ENCODE measurements around the gene PDLIM5. TPM values are rescaled to one million over a fixed set of nuclear protein-coding genes. Genes with fewer than 3 reads are reported as not detected.

Gene PDLIM5
- total and polyA plus RNA-seq, 4 experiments from 2014 or later = 37.4 to 57.5 (median 44.6) TPM

DNA sequence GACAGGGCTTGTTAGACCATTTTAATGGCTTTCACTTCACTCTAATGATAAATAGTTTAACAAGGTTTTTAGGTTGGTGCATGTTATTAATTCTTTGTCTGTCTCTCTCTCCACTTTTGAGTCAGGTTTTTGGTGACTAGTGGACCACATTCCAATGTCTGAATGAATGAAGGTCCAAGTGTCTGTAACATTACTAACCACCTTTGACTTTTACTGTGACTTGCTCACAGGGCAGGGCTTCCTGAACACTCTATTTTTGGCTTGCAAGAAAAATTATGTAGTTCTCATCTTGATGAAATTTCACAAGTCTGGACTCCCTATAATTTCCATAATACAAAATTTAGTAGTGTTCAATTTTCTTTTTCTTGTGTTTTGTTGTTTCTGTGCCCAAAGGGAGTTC lies 227.2 kb downstream of the PDLIM5 start:
- CTCF ChIA-PET (ENCODE audit: partially characterized antibody) = no interaction called here

DNA sequence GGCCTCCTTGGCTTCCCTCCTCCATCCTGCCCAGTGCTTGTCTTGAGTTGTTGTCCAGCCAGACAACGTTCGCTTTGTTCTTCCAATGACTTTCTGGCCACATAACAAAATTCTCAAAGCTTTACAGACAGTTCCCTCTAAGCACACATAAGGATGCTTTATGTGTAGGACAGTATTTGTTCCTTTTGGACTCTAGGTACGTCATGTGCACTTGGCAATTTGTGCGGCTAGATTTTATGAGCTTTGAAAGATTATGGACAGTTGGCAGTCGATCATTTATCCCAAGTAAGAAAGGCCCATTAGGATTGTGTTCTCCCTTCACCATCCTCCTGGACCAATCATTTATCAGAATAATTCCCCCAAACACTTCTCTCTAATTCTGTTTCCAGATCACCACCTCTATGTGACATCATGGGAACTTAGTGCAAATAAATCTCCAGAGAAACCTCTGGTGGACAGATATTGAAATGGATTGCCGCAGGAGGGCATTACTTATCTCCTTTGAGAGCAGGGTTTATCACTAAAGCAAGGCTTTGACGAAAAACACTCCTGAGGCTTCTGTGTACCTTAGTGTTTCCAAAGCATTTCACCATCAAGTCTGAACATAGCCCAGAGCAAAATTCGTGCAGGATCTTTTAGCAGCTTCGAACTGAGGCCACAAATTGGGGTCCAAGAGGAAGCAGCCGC lies 228.6 kb downstream of the PDLIM5 start:
- Mint-ChIP-seq H3K4me1 (no peaks in the 10 kb centered on the region), H3K27ac (no peak overlapping the region), H3K4me3 (no peak overlapping the region), H3K36me3 (no peaks in the 10 kb centered on the region), H3K27me3 (peaks cover 0 to 4% of the 10 kb centered on the region in 2 donors), H3K9me3 (peaks cover 0 to 3% (median 0%) of the 10 kb centered on the region in 8 donors)
- Histone ChIP-seq H3K27ac (ENCODE audit: low read depth, low read length) (no peak overlapping the region), H3K9me3 (ENCODE audit: control insufficient read depth in 1 of 2, low read length in 2 of 2) (no peaks in the 10 kb centered on the region), H3K27me3 (ENCODE audit: insufficient read depth, low read length) (no peaks in the 10 kb centered on the region), H3K36me3 (ENCODE audit: insufficient read depth, low read length) (no peaks in the 10 kb centered on the region), H3K4me3 (ENCODE audit: low read length in 2 of 2) (no peak overlapping the region), H3K4me1 (ENCODE audit: insufficient read depth, low read length) (no peaks in the 10 kb centered on the region)
- POLR2A ChIA-PET (ENCODE audit: partially characterized antibody) = no interaction called here
- CTCF ChIA-PET (ENCODE audit: partially characterized antibody) = interaction anchor here (0.6 kb wide), 1 partner anchor 59 kb away, joined by 3 read pairs; no protein-coding TSS in a partner anchor
- no peak for DNase-seq
- intact Hi-C loops (cut with micrococcal nuclease) = no loop called here

More for the DNA sequence above, 227.2 kb downstream of the PDLIM5 start:
- Mint-ChIP-seq H3K4me1 (no peaks in the 10 kb centered on the region), H3K27ac (no peak overlapping the region), H3K9me3 (peaks cover 0 to 3% (median 0%) of the 10 kb centered on the region in 8 donors), H3K27me3 (peaks cover 0 to 4% of the 10 kb centered on the region in 2 donors), H3K4me3 (no peak overlapping the region), H3K36me3 (no peaks in the 10 kb centered on the region)
- H3K4me3 ChIP-seq (ENCODE audit: low read length in 2 of 2) = no peak overlapping the region
- no peaks in the 10 kb centered on the region for H3K9me3 ChIP-seq (ENCODE audit: control insufficient read depth in 1 of 2, low read length in 2 of 2)
- no peak for DNase-seq
- POLR2A ChIA-PET (ENCODE audit: partially characterized antibody) = no interaction called here
- intact Hi-C loops (cut with micrococcal nuclease) = no loop called here
- H3K27ac ChIP-seq (ENCODE audit: low read depth, low read length) = no peak overlapping the region
- no peaks in the 10 kb centered on the region for H3K4me1 ChIP-seq (ENCODE audit: insufficient read depth, low read length)
- H3K27me3 ChIP-seq (ENCODE audit: insufficient read depth, low read length) = no peaks in the 10 kb centered on the region
- H3K36me3 ChIP-seq (ENCODE audit: insufficient read depth, low read length) = no peaks in the 10 kb centered on the region

DNA sequence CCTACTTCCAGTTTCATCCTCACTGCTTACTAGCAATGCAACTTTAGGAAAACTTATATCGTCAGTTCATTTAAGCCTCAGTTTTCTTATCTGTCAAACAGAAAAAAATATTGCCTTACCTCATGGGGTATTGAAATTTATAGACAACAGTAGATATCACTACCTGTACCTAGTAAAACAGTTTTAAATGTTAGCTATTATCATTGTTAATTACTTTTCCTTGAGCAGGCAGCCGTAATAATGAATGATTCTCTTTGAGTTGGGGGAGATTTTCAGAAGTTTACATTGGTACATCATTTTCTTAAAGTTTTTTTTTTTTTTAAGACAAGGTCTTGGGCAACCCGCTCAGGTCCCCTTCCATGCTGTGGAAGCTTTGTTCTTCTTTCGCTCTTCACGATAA lies 234.3 kb downstream of the PDLIM5 start:
- intact Hi-C loops (cut with micrococcal nuclease) = no loop called here
- CTCF ChIA-PET (ENCODE audit: partially characterized antibody) = no interaction called here
- Histone ChIP-seq H3K27me3 (ENCODE audit: insufficient read depth, low read length) (no peaks in the 10 kb centered on the region), H3K4me1 (ENCODE audit: insufficient read depth, low read length) (no peaks in the 10 kb centered on the region), H3K36me3 (ENCODE audit: insufficient read depth, low read length) (no peaks in the 10 kb centered on the region), H3K9me3 (ENCODE audit: control insufficient read depth in 1 of 2, low read length in 2 of 2) (no peaks in the 10 kb centered on the region), H3K4me3 (ENCODE audit: low read length in 2 of 2) (no peak overlapping the region), H3K27ac (ENCODE audit: low read depth, low read length) (no peak overlapping the region)
- POLR2A ChIA-PET (ENCODE audit: partially characterized antibody) = no interaction called here
- Mint-ChIP-seq H3K36me3 (no peaks in the 10 kb centered on the region), H3K27me3 (no peaks in the 10 kb centered on the region), H3K27ac (no peak overlapping the region), H3K4me1 (no peaks in the 10 kb centered on the region), H3K4me3 (no peak overlapping the region), H3K9me3 (no peaks in the 10 kb centered on the region)
- DNase-seq = no peak

DNA sequence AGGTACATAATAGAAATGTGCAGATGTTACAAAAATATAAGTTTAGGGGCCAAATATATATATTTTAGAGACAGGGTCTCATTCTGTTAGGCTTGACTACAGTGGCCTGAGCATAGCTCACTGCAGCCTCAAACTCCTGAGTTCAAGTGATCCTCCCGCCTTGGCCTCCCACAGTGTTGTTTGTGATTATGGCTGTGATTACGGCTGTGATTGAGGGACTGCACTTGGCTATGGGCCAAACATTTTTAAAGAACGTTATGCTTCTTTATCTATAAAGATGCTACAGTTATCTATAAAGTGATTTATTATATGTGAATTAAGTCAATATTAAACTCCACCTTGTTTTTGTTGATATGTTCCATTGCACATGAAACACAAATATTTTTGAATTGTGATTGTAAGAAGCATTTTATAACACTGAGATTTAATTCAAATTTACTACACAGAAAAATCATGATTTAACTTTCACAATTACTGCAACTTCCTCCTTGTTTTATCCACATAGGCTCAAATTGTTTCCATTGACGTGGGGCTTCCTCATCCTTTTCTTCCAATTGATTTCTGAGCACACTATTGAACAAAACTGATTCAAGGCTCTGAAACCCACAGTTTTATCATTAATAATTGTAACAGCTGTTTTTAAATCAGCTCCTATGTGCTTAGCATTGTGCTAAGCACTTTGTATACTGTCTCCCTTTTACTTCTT lies 237.6 kb downstream of the PDLIM5 start:
- H3K4me1 Mint-ChIP-seq = no peaks in the 10 kb centered on the region
- DNase-seq = no peak
- ChIA-PET POLR2A (ENCODE audit: partially characterized antibody) (no interaction called here), CTCF (ENCODE audit: partially characterized antibody) (no interaction called here)
- no peak overlapping the region for H3K4me3 ChIP-seq (ENCODE audit: low read length in 2 of 2)
- H3K9me3 ChIP-seq (ENCODE audit: control insufficient read depth in 1 of 2, low read length in 2 of 2) = no peaks in the 10 kb centered on the region
- no peaks in the 10 kb centered on the region for H3K27me3 ChIP-seq (ENCODE audit: insufficient read depth, low read length)
- no peaks in the 10 kb centered on the region for H3K4me1 ChIP-seq (ENCODE audit: insufficient read depth, low read length)
- no peaks in the 10 kb centered on the region for H3K36me3 ChIP-seq (ENCODE audit: insufficient read depth, low read length)
- intact Hi-C loops (cut with micrococcal nuclease) = no loop called here
- no peaks in the 10 kb centered on the region for H3K9me3 Mint-ChIP-seq
- H3K27ac ChIP-seq (ENCODE audit: low read depth, low read length) = no peak overlapping the region
- H3K27ac Mint-ChIP-seq = no peak overlapping the region
- H3K4me3 Mint-ChIP-seq = no peak overlapping the region
- no peaks in the 10 kb centered on the region for H3K27me3 Mint-ChIP-seq
- no peaks in the 10 kb centered on the region for H3K36me3 Mint-ChIP-seq

DNA sequence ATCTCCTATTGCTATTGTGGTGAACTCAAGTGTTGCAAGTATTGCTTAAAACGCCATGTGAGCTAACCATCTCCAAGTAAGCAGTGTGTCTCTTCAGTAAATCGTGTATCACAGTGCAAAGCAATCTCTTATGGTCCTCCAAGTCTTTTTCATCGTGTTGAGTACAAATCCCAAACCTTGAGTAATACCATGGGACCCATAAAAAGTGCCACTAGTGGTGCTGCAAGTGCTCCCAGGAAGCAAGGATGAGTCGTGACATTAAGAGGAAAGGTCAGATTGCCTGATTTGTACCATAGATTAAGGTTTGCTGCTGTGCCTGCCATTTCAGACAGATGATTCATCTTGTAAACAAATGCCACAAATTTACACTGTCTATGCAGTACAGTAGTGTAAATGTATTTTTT lies 239.1 kb downstream of the PDLIM5 start:
- H3K4me1 Mint-ChIP-seq = no peaks in the 10 kb centered on the region
- ChIA-PET CTCF (ENCODE audit: partially characterized antibody) (no interaction called here), POLR2A (ENCODE audit: partially characterized antibody) (no interaction called here)
- no peak overlapping the region for H3K27ac Mint-ChIP-seq
- intact Hi-C loops (cut with micrococcal nuclease) = no loop called here
- H3K4me1 ChIP-seq (ENCODE audit: insufficient read depth, low read length) = no peaks in the 10 kb centered on the region
- H3K4me3 ChIP-seq (ENCODE audit: low read length in 2 of 2) = no peak overlapping the region
- no peaks in the 10 kb centered on the region for H3K27me3 Mint-ChIP-seq
- no peaks in the 10 kb centered on the region for H3K9me3 Mint-ChIP-seq
- no peak for DNase-seq
- H3K4me3 Mint-ChIP-seq = no peak overlapping the region
- no peaks in the 10 kb centered on the region for H3K36me3 ChIP-seq (ENCODE audit: insufficient read depth, low read length)
- no peaks in the 10 kb centered on the region for H3K36me3 Mint-ChIP-seq
- no peak overlapping the region for H3K27ac ChIP-seq (ENCODE audit: low read depth, low read length)
- H3K27me3 ChIP-seq (ENCODE audit: insufficient read depth, low read length) = no peaks in the 10 kb centered on the region
- H3K9me3 ChIP-seq (ENCODE audit: control insufficient read depth in 1 of 2, low read length in 2 of 2) = no peaks in the 10 kb centered on the region

DNA sequence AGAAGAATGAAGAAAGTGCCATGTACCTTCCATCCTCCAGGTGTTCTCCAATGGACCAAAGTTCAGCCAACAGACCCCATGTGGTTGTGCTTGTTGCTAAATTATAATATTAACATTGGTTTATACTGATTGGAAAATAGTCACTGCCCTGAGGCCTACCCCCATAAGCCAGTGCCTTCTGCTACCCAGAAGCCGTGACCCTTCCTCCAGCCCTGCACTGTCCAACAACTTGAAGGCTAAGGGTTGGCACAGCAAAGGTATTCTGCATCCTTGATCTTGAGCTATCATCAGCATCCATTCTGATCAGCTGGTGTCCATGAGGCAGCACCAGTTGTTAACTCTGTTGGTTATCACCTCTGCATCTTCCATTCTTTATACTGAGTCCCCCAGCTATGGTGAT lies 239.8 kb downstream of the PDLIM5 start:
- no peaks in the 10 kb centered on the region for H3K9me3 Mint-ChIP-seq
- Histone ChIP-seq H3K9me3 (ENCODE audit: control insufficient read depth in 1 of 2, low read length in 2 of 2) (no peaks in the 10 kb centered on the region), H3K4me1 (ENCODE audit: insufficient read depth, low read length) (no peaks in the 10 kb centered on the region), H3K27ac (ENCODE audit: low read depth, low read length) (no peak overlapping the region), H3K4me3 (ENCODE audit: low read length in 2 of 2) (no peak overlapping the region), H3K36me3 (ENCODE audit: insufficient read depth, low read length) (no peaks in the 10 kb centered on the region), H3K27me3 (ENCODE audit: insufficient read depth, low read length) (no peaks in the 10 kb centered on the region)
- no peak for DNase-seq
- H3K4me3 Mint-ChIP-seq = no peak overlapping the region
- H3K27ac Mint-ChIP-seq = no peak overlapping the region
- no peaks in the 10 kb centered on the region for H3K27me3 Mint-ChIP-seq
- no peaks in the 10 kb centered on the region for H3K36me3 Mint-ChIP-seq
- intact Hi-C loops (cut with micrococcal nuclease) = no loop called here
- POLR2A ChIA-PET (ENCODE audit: partially characterized antibody) = no interaction called here
- CTCF ChIA-PET (ENCODE audit: partially characterized antibody) = no interaction called here
- H3K4me1 Mint-ChIP-seq = no peaks in the 10 kb centered on the region

DNA sequence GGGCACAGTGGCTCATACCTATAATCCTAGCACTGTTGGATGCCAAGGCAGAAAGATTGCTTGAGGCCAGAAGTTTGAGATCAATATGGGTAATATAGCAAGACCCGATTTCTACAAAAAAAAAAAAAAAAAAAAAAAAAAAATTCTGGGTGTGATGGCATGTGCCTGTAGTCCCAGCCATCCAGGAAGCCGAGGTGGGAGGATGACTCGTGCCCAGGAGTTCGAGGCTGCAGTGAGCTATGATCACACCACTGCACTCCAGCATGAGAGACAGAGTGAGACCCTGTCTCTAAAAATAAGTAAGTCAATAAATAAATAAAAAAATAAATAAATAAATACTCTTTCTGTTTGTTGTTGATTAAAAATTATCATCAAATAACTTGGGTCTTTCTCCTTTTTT lies 243.6 kb downstream of the PDLIM5 start:
- Mint-ChIP-seq H3K36me3 (no peaks in the 10 kb centered on the region), H3K4me1 (no peaks in the 10 kb centered on the region), H3K9me3 (no peaks in the 10 kb centered on the region), H3K27ac (no peak overlapping the region), H3K27me3 (no peaks in the 10 kb centered on the region), H3K4me3 (no peak overlapping the region)
- no peak for DNase-seq
- intact Hi-C loops (cut with micrococcal nuclease) = no loop called here
- H3K27ac ChIP-seq (ENCODE audit: low read depth, low read length) = no peak overlapping the region
- no peaks in the 10 kb centered on the region for H3K27me3 ChIP-seq (ENCODE audit: insufficient read depth, low read length)
- H3K36me3 ChIP-seq (ENCODE audit: insufficient read depth, low read length) = no peaks in the 10 kb centered on the region
- CTCF ChIA-PET (ENCODE audit: partially characterized antibody) = no interaction called here
- no peak overlapping the region for H3K4me3 ChIP-seq (ENCODE audit: low read length in 2 of 2)
- POLR2A ChIA-PET (ENCODE audit: partially characterized antibody) = no interaction called here
- H3K4me1 ChIP-seq (ENCODE audit: insufficient read depth, low read length) = no peaks in the 10 kb centered on the region
- H3K9me3 ChIP-seq (ENCODE audit: control insufficient read depth in 1 of 2, low read length in 2 of 2) = no peaks in the 10 kb centered on the region

Data from CD4-positive, alpha-beta memory T cell (primary cell).